Embryonic facial prominence (tissue), 1 donor: ENCODE measurements around the gene BCKDK.

Experiments used
- DNase-seq: peaks from one replicate; pipeline ENCODE4 v3.0.0-alpha.2; 2016; ENCODE audit errors: extremely low spot score

The BCKDK gene

GRCh38 chr16:31080035-31080629, 28.1 kb upstream of the BCKDK start:
- no peak for DNase-seq

DNA sequence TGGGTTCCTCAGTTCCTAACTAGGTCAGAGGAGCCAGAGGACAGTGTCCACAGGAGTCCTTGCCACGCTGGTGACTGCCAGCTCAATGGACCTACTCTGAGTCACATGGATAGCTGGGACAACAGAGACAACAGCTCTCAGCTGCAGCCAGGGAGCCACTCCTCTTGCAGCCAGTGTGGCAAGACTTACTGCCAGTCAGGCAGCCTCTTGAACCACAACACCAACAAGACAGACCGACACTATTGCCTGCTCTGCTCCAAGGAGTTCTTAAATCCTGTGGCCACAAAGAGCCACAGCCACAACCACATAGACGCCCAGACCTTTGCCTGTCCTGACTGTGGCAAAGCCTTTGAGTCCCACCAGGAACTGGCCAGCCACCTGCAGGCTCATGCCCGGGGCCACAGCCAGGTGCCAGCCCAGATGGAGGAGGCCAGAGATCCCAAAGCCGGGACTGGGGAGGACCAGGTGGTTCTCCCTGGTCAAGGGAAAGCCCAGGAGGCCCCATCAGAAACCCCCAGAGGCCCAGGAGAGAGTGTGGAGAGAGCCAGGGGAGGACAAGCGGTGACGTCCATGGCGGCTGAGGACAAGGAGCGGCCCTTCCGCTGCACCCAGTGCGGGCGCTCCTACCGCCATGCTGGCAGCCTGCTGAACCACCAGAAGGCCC, 27.3 kb upstream of the BCKDK start:
- no peak for DNase-seq

DNA sequence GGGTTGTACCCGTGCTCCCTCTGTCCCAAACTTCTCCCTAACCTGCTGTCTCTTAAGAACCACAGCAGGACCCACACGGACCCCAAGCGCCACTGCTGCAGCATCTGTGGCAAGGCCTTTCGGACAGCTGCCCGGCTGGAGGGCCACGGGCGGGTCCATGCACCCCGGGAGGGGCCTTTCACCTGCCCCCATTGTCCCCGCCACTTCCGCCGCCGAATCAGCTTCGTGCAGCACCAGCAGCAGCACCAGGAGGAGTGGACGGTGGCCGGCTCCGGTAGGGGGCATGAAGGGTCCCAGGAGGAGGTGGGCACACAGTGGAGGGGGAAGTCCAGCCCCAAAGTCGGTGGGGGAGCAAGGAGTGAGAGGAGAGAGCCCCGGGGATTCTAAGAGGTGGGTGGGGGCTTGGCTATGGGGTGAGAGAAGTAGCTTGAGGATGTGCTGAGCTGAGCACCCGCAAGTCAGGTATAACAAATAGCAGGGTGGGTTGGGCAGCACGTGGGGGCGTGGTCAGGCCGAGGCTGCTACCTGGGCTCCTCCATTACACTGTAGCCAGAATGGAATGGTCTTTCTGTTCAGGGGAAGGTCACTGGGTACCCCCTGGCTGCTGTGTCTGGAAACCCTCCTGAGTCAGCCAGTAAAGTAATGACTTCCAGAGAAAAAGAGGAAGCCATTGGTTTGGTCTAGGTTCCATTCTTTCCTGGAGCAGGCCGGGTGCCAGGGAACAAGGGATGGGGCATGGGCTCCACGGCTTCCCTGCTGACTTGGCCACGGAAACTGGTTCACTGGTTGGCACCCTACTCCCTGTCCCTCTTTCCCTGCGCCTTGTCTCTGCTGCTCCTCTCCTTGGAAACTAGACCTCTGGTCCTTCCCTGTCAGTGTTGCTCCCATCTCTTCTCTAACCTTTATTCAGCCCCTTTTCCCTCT, 26.5 kb upstream of the BCKDK start:
- DNase-seq = no peak

DNA sequence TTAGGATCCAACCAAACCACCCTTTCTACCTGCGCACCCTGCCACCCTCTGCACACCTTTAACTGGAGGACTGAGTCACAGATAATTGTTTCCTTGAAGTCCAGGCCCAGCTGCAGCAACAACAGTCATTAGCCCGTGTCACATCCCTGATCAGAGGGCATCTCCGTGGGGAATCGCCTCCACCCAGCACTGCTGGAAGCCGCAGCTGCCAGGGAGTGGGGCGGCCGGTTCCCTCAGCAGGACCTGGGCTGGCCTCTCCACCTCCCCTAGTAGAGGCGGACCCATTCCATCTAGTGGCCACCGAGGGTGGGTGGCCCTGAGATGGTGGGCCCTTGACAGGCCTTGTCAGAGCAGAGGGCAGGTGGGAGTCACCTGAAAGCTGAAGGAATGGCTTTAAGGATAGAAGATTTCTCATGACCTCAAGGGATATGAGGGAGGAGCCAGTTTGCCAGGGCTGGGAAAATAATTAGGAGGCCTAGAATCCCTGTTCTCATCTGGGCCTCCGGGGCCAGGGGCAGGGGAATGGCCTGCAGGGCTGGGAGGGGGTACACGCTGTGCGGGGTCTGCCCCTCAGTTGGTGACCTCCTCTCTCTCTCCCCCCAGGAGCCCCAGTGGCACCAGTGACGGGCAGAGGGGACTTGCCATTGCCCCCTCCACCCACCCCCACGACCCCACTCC, 25.7 kb upstream of the BCKDK start:
- no peak for DNase-seq

DNA sequence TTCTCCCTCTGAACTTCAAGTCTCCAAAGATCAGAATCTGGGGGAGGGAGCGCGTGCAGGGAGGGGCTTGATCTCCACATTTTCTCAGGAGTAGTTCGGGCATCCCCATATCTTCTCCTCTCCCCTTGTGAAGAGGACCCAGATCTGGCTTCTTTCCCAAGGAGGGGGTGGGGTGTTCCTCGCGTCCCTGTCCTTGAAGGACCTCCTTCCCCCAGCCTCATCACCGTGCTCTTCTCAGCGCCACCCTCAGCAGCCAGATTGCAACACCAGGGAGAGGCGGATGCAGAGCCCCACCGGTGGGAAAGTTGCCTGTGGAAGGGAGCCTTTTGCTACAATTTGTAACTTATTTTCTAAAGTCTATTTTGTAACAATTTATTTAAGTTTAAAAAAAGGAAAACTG, 25.1 kb upstream of the BCKDK start:
- no peak for DNase-seq

- DNase-seq = no peak
Observed at GRCh38 chr16:31083556-31083955, 24.6 kb upstream of the BCKDK start.

DNA sequence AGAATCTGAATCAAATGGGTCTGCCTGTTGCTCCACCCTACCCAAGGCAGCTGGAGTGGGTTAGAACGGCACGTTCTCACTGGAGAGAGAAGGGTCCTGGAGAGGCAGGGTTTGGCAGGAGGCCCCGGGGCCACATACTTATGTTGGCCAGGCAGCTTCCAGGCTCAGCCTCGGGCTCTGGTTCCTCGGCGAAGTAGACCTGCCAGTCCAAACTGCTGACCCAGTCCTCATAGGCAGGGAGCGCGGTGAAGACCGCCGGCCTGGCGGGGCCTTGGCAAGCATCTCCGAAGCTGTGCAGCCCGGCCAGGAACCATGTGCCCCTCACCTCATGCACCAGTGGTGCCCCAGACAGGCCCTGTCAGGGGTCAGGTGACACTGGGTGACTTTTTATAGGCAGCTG, 24.2 kb upstream of the BCKDK start:
- DNase-seq = no peak

- no peak for DNase-seq
Observed at GRCh38 chr16:31084584-31085302, 23.4 kb upstream of the BCKDK start.

DNA sequence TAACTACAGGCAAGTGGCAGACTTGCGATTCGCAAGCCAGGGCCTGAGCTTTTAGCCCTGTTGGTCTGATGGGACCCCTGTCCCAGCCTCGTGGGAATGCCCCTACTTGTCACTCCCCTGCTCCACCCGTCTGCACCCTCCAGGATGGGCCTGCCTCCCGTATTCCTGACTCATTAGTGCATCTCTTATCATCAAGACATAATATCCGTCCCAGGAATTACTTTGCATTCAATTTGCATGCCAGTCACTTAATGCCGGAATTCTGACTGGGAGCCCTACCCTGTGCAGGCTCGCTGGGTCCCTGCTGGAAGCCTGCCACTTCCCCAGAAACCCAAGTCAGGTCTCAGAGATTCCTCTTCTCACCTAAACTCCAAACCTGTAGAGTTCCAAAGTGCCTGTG, 22.8 kb upstream of the BCKDK start:
- DNase-seq = no peak

DNA sequence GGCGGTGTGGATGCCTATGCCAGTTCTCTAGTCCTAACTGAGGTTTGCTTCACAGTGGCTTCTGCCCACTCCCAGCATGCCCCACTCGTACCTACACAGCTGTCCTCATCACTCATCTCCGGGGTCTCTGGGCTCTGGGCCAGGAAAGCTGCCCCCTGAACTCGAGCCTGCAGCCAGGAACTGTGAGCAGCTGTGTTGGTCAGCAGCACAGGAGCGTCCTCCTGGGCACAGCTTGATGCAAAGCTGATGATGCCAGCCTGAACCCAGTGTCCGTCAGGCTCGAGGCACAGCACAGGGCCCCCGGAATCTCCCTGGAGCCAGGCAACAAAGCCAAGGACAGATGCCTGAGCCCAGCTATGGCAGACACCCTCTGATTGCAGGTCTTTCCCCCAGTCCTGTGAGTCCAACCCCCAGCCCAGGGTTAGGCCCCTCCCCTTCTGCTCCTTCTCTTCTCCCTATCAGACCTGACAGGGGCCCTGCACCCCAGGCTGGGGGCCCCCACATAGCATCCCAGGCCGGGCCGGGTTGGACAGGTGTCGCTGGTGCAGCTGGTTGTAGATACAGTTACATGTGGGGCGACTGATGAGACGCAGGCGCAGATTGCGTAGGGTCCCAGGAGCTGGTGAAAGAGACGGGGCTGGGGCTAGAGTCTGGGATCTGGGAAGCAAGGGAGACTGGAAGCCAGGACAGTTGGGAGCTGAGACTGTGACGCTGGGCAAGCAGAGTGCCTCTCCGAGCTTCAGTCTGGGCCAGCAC, 22.1 kb upstream of the BCKDK start:
- DNase-seq = no peak

DNA sequence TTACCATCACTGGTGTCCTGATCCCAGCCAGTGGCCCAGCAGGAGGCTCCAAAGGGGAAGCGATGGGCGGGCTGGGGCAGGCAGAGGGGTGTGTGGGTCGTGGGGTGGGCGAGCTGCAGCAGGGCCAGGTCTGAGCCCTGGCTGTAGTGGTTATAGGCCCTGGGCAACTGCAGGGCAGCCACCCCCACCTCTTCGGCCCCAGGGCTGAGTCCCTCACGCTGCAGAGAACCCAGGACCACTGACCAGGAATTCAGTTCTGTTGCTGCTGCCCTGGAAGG, 21.6 kb upstream of the BCKDK start:
- no peak for DNase-seq

DNA sequence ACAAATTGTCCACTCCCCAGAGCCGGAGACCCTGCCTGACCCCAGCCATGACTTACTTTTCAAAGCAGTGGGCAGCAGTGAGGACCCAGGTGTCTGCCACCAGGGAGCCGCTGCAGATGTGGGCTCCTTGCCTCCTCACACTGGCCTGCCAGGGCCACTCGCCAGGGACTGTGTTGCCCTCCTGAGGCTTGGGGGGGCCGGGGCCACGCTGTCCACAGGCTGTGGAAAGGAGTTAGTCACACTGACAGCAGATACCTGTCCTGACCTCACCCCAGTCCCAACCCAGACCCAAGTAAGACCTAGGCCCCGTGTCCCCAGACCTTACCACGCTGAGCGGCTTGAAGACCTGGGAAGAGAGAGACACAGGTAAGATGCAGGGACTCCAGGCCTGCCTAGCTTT, 20.7 kb upstream of the BCKDK start:
- no peak for DNase-seq

DNA sequence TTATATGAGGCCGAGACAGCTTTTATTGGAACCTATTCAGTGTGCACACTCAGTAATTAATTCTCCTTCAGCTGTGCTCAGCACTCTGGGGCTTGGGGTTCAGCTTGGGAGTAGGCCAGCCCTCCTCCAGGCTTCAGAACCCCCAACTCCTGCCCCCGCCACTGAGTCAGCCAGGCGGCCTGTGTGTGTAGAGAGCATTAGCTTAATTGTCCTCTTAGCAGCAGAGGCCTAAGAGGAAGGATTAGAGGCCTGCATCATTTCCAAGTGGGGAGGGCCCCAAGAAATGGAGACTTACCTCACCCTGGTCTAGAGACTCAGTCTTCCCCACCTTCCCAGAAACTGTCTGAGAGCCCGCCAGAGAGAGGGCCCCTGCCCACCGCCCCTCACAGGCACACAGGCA, 20.2 kb upstream of the BCKDK start:
- no peak for DNase-seq

DNA sequence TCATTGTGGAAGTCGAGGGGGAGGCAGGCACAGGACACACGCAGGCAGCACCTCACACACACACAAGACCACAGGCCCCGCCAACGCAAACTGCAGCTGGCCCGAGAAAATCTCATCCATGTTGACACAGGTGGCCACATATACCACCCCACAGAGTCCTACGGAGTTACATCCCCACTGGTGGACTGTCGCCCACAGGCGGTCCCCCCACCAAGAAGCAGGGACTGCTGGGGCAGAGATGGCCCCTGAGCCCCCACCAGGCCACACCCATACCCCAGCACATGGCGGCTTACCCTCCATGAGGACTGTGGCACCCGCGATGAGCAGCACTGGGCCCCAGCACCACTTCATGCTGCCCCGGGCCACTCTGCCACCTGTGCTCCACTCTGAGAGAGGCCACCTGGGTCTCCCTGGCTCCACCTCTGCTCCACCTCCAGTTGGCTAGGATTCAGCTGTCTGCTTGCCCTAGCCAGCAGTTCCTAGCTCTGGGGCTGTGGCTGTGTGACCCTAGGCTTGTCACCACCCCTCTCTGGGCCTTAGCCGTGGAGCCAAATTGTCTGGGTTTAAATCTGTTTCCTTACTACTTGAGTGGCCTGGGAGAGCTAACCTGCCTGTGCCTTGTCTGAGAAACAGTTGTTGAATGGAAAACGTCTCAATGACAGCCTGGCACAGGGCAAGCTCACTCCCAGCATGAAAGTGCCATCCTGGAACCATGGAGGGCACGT, 19.6 kb upstream of the BCKDK start, which contains the start of gene PRSS53:
TSS of gene PRSS53 (minus strand) at position 485 of the 725 bp plus-strand sequence. CDS start at position 351, 134 bp downstream.
- no peak for DNase-seq

- no peak for DNase-seq
Observed at GRCh38 chr16:31089199-31089598, 19.0 kb upstream of the BCKDK start.

GRCh38 chr16:31090540-31090939, 17.6 kb upstream of the BCKDK start:
- no peak for DNase-seq

DNA sequence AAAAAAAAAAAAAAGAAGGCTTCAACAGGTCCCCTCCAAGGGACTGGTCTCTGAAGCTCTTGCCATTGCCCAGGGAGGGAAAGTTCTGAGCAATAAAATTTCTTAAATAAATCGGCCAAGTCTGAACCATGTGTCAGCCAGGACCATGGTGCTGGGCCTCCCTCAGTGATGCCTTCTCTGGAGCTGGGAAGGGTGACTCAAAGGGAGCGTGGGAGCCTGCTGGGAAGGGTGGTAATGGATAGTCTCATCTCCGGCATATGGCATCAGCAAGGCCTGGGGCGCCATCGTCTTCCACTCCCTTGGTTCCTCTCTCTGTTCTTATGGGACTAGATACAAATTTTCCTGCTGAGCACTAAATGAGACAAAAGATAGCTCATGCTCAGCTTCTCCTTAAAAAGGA, 15.9 kb upstream of the BCKDK start:
- no peak for DNase-seq

DNA sequence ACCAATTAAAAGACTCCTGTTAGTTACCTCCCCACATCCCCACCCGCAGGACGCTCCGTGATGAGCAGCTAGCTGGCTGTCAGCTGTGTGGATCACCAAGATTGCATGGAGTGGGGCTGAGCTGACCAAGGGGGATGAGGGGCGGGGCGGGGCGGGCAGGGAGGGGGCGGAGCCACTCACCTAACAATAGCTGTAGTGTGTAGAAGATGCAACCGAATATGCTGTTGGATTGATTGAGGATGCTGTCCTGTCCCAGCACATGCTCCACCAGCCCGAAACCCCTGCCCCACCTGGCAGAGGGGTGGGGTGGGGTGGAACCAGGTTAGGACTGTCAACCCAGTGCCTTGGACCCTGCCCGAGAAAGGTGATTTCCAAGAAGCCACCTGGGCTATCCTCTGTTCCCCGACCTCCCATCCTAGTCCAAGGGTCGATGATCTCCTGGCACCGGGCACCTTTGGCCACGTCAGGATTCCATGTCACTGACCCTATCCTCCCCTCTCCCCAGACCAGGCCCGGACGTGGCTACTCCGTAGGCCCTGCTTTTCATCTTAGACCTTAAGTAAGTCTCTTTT, 15.0 kb upstream of the BCKDK start:
- no peak for DNase-seq

DNA sequence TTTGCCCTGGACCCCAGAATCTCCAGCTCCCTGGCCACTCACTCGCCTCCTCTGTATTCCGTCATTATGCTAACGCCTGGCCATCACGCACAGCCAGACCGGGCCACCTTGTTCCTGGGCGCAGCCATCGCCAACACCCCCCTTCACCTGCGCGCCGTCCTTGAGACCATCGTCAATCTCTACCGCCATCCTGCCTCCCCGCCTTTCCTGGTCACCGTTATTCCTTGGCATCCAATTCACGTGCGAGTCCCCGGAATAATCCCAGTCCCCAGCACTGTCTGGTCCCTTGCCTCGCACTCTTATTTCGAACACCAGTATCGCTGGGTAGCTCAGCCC, 14.1 kb upstream of the BCKDK start:
- no peak for DNase-seq
